HG03064 (cell line): Measurements from ENCODE around the gene TRIM75.
"Not testable (repeated sequence)": the region's sequence is repeated elsewhere in the genome, so short reads cannot be mapped to it uniquely, and the experiment has no call there.

Experiments used
- ATAC-seq: cut with Tn5 transposase; IDR thresholded peaks from one replicate; pipeline ENCODE4 v1.9.1; 2021; ENCODE audit warnings: low read depth; ENCODE audit not compliant: unreplicated experiment

Gene TRIM75

DNA sequence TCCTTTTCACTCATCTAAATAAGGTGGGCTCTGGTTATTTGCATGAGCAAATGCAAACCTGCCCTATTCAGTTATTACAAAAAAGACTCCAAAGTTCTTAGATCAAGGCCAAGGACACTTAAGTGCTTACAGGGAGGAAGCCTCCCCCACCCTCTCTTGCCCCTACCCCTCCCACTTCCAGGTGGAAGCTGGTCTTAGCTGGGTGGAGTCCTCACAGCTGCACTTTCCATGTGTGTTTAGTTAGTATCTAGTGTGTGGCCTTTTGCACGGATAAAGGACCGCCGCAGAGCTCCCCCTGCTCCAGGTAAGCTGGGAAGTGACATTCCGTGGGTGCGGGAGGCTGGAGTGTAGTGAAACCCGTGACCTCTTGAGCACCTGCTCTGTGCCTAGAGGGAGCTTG is at the start of gene TRIM75:
TSS of gene TRIM75 (plus strand) at position 222 of the 400 bp plus-strand sequence. CDS start 5,282 bp downstream, outside the sequence.
- no peak for ATAC-seq

DNA sequence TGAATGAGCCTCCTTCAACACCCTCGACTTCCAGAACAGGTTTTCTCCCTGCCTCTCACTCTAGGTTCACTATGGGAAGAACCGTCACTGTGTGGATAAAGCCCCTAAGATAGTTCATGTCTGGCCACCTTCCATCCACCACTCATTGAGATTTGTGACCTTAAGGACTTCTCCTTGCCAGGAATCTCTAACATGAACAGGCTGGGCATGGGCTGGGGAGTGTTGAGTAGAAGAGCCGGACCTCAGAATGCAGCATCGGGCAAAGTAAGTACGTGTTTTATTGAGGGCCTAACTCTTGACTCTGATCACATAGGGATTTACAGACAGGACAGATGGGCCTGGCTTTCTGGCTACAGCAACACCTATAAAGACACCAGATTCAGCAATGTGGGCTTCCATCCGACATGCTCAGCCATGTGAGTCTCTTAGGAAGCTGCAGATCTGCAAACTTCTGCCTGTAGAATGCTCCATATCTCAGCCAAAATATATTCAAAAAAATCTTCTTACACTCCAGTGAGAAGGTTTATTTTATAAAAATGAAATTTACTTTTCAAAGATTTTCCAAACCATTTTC is 48.2 kb upstream of the TRIM75 start:
- no peak for ATAC-seq

DNA sequence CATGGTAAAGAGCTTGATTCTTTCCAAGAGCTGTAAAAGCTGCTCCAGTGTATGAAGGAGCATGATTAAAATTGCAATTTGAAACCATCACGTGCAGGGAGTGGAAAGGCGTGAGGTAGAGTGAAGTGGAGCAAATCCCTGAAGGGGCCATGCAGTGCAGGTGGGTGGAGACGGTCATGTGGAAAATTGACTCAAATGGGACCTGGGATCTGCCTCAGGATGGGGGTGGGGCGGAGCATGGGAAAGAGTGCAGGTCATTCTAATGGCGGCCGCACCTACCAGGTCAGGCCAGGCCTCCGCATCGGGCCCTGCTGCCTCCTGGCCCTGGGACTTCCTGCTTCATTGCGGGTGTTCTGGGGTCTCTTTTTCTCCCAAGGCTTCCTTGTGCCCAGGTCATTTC is 47.2 kb upstream of the TRIM75 start:
- ATAC-seq = no peak

DNA sequence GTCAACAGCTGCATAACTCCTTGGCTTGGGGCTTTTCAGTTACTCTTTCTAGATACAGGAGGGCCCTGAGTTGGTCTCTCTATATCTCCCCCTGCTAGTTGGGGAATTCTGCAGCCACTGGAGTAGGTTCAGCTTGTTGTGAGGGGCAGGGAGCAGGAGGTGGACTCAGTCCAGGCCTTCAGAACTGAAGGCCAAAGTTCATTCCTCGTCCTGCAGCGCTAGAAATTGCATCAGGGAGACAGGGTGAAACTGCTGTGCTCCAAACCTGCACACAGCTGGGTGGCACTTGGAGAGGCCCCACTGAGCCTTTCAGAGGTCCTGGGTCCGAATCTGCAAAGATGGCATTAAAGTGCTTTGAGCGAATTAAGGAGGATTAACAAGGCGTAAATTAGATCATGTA is 46.8 kb upstream of the TRIM75 start:
- no peak for ATAC-seq

DNA sequence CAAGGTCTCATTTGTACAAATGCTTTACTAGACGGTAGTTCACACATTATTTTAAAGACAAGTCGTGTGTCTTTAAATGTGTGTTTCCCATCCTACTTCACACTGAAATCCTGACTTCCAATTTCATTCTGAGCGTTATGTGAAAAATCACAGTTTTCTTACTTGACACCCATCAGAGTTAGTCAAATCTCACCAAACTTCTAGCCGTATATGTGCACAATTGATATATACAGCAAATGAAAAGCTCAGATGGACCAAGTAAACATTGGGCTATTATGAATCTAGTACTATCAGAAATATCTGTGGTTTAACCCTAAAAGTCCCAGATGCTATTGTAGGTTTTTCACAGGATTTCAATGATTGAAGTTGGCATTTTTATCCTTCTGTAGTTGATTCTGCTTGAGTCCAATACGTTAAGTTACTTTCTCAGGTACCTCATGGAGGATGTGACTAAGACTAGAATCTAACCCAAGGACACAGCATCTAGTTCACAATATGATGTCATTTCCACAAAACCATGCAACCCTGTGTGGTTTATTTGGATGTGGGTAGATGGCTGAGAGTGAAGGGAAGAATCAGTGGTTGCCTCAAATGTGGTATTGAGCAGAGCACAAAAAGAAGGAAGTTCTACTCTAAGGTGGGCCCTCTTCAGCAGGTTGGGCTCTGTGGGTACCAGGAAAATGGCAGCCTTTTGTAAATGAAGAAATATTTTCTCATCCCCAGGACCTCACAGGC is 44.0 kb upstream of the TRIM75 start:
- ATAC-seq = no peak

- no peak for ATAC-seq
These were observed 43.2 kb upstream of the TRIM75 start for GRCh38 chr4:165010487-165010886.

DNA sequence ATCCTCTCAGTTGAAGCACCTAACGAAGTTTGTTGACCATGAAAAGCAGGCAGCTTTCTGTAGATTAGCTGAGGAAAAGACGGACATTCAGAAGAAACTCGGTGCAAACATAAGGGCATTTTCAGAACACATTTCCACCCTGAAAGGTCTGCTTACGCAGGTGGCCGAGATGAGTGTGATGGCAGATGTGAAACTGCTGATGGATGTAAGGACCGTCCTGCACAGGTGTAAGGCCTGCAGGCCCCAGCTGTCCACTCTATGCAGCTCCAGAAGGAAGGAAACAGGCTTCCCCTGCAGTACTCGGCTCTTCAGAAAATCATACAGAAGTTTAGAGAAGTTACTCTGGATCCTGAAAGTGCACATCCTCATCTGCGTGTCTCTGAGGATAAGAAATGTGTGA is 42.7 kb upstream of the TRIM75 start:
- no peak for ATAC-seq

DNA sequence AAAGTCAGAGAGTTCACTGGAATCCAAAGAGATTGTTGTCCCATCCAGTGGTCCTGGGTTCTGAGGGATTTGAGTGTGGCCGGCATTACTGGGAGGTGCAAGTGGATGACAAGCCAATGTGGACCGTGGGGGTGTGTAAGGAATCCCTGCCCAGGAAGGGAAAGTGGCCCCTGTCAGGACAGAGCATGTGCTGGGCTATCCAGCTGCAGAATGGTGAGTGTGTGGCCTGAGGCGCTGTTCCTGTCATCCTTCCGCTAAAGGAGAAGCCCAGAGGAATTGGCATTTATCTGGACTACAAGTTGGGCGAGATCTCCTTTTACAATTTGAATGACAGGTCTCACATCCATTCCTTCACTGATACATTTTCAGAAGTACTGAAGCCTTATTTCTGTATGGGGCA is 42.3 kb upstream of the TRIM75 start:
- ATAC-seq = no peak

GRCh38 chr4:165013691-165014090 is 40.0 kb upstream of the TRIM75 start:
- ATAC-seq = no peak

GRCh38 chr4:165016971-165017370 is 36.7 kb upstream of the TRIM75 start:
- ATAC-seq = no peak

- not testable (repeated sequence) for ATAC-seq
These were observed 33.7 kb upstream of the TRIM75 start for GRCh38 chr4:165019995-165020394.

DNA sequence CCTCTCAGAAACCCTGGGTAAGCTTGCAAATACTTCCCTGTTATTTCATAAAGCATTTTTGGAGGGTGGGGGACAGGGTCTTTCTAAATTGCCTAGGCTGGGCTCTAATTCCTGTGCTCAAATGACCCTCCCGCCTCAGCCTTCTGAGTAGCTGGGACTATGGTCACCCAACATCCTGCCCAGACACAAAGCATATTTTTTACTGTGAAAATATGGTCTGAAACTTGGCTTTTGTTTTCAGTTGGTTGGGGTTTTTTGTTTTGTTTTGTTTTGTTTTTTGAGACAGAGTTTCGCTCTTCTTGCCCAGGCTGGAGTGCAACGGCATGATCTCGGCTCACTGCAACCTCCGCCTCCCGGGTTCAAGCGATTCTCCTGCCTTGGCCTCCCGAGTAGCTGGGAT is 27.9 kb upstream of the TRIM75 start:
- ATAC-seq = not testable (repeated sequence)

- ATAC-seq = no peak
These were observed 25.8 kb upstream of the TRIM75 start for GRCh38 chr4:165027762-165028402.

GRCh38 chr4:165031436-165032211 is 22.0 kb upstream of the TRIM75 start, which contains the start of gene TRIM60:
Gene TRIM60 (plus strand): TSS chr4:165031999. CDS start chr4:165040073, 8,074 bp downstream.
- ATAC-seq = no peak

DNA sequence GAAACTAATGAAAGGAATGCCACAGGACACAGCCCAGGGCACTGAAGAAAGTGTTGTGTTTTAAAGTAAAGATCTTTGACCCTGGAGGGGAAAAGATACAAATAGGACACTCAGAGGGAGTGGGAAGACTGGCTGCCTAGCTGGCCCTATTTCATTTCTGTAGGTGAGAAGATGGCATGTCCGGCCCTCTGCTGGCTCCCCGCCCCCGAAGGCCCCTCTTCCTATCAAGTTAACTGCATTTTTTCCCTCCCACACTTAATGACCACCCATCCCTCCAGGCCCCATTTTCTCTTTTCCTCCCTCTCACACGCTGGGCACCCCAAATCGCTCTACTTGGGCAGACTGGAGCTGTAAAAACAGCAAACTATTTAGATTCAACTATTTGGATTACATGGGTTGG is 5.5 kb upstream of the TRIM75 start:
- ATAC-seq = no peak

GRCh38 chr4:165052627-165053026 is 1.0 kb upstream of the TRIM75 start:
- ATAC-seq = no peak

DNA sequence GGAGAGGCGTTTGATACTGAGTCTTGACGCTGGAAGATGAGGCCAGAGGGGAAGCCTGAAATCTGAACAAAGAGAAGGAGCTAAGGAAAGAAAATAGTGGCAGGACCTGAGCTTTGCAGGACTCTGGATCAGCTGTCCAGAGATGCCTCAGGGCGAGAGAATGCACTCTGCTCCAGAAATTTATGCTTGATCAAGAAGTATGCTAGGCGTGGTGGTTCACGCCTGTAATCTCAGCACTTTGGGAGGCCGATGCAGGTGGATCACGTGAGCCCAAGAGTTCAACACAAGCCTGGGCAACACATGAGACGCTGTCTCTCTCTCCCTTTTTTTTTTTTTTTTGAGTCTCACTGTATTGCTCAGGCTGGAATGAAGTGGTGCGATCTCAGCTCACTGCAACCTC is 1.9 kb downstream of the TRIM75 start:
- ATAC-seq = no peak

DNA sequence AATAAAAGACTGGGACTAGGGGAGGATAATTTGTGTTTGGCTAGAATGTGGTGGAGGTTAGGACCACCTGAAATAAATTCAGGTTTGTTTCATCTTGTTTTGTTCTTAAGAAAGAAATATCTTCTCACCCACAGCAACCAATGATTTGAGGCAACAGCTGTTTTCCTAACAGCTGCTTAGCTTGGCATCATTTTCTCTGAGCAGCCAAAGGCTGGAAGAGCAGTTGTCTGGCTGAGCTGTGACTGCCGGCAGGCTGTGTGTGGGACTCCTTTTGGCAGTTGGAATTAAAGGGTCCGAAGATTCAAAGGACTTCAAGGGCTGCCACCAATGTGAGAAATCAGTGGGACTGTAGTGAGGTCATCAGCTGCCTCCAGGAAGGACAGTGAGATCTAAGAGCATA is 5.0 kb downstream of the TRIM75 start:
- no peak for ATAC-seq

- ATAC-seq = no peak
These were observed 5.7 kb downstream of the TRIM75 start for GRCh38 chr4:165059386-165059785.

DNA sequence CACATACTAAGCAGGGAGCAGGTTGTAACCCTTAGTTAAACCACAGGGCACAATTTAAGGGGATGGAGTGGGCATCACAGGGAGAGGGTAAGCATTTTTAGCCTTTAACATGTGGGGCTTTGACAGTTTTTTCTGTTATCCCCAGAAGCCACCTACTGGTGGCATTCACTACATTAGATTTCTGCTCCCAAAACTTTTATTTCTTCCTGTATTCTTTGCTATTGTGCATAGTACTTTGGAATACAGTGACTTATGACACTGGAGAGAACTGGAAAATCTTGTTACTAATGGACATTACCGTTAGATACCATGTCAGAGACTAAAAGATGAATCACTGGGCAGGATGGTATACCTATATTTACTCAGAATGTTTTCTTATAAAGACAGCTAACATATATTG is 7.3 kb downstream of the TRIM75 start:
- ATAC-seq = no peak

GRCh38 chr4:165070560-165070959 is 16.9 kb downstream of the TRIM75 start:
- ATAC-seq = no peak
